ENCODE measurements around the gene PYDC2. TPM values are rescaled to one million over a fixed set of nuclear protein-coding genes. Genes with fewer than 3 reads are reported as not detected.

Gene PYDC2
- total and polyA plus RNA-seq, 2 of the 8 experiments (the other 6 are each of a cell fraction or from before 2014, with no cell fraction given) = not detected

GRCh38 chr3:191412759-191413158 lies 48.2 kb upstream of the PYDC2 start:
- Histone ChIP-seq H4K20me1 (replicated peaks in 1 of 2; ENCODE audit: control insufficient read depth in 1 of 2, insufficient read depth in 2 of 2, low read length in 2 of 2) (no peaks in the 10 kb centered on the region), H4K5ac (ENCODE audit: insufficient read length, low read depth, low read length) (no peak overlapping the region), H3K9me3 (ENCODE audit: insufficient read depth in 2 of 2, low read depth in 1 of 2, low read length in 1 of 2) (peaks cover 17 to 20% of the 10 kb centered on the region in 2 experiments), H2BK20ac (ENCODE audit: low read length) (no peak overlapping the region; the same call in 1 of the 2 replicates), H3K56ac (replicated peaks; ENCODE audit: insufficient read length, low read depth, low read length) (no peak overlapping the region), H3K18ac (ENCODE audit: extremely low read depth, low read length) (no peak overlapping the region), H2BK12ac (ENCODE audit: low read depth, low read length) (no peak overlapping the region), H4K91ac (replicated peaks; ENCODE audit: insufficient read length, low read length) (no peak overlapping the region), H3K27ac (ENCODE audit: low read depth, low read length) (no peak overlapping the region), H2AFZ (ENCODE audit: low read length) (no peak overlapping the region), H3K4me1 (replicated peaks in 1 of 4; ENCODE audit: control insufficient read depth in 3 of 4, insufficient read depth in 4 of 4, low read length in 3 of 4) (no peaks in the 10 kb centered on the region), H3K23me2 (ENCODE audit: low read depth, low read length) (peaks cover 2% of the 10 kb centered on the region; the same call in 1 of the 2 replicates), H3K4me2 (ENCODE audit: insufficient read depth in 1 of 2, low read depth in 2 of 2, low read length in 2 of 2) (no peak overlapping the region), H3K4me3 (ENCODE audit: extremely low read depth in 1 of 4, insufficient read depth in 2 of 4, low read depth in 3 of 4, low read length in 4 of 4) (no peak overlapping the region), H3K79me1 (ENCODE audit: low read depth, low read length) (no peaks in the 10 kb centered on the region), H3K4ac (replicated peaks; ENCODE audit: insufficient read length, low read depth, low read length) (no peak overlapping the region), H3K23ac (ENCODE audit: insufficient read length) (no peak overlapping the region), H3K9ac (replicated peaks in 1 of 4; ENCODE audit: extremely low read depth in 1 of 4, low read depth in 3 of 4, low read length in 3 of 4) (no peak overlapping the region), H2AK5ac (ENCODE audit: low read depth, low read length) (no peak overlapping the region), H3K27me3 (replicated peaks in 1 of 4; ENCODE audit: control insufficient read depth in 3 of 4, extremely low read depth in 1 of 4, insufficient read depth in 3 of 4, low read length in 3 of 4) (no peaks in the 10 kb centered on the region), H3K79me2 (ENCODE audit: control insufficient read depth in 1 of 2, insufficient read depth in 2 of 2, low read length in 2 of 2) (no peaks in the 10 kb centered on the region), H2BK120ac (replicated peaks; ENCODE audit: low read depth, low read length) (no peak overlapping the region), H4K8ac (ENCODE audit: extremely low read depth, insufficient read depth, low read length) (no peak overlapping the region), H2BK5ac (ENCODE audit: low read depth, low read length) (no peak overlapping the region), H3K36me3 (ENCODE audit: control insufficient read depth in 2 of 4, insufficient read depth in 4 of 4, low read length in 3 of 4) (peaks cover 0 to 5% (median 0%) of the 10 kb centered on the region in 4 experiments; a peak in 2 of 8 replicates), H3K14ac (ENCODE audit: insufficient read length) (no peak overlapping the region), H2BK15ac (ENCODE audit: low read length) (no peak overlapping the region)
- ChIA-PET POLR2A (ENCODE audit: partially characterized antibody) (no interaction called here), CTCF (ENCODE audit: partially characterized antibody) (interaction anchor here (1.4 kb wide), 1 partner anchor 168 kb away, joined by 3 read pairs; no protein-coding TSS in a partner anchor)
- 83% methylated on average over 1 of the region's 1 CpG; no CpG with 5 or more reads in 1 of the 2 experiments for WGBS, 2 experiments (ENCODE audit: extremely low coverage in 1 of 2, insufficient coverage in 1 of 2, insufficient read length in 1 of 2, insufficient replicate concordance in 2 of 2, low coverage in 1 of 2, low lambda C conversion rate in 2 of 2, missing lambda C conversion rate in 1 of 2)
- TF ChIP-seq JUN (IDR thresholded peaks at IDR 0.05; ENCODE audit: low read depth, low read length) (no peak), KDM1A (IDR thresholded peaks at IDR 0.05; ENCODE audit: borderline replicate concordance, low read length) (no peak), BRCA1 (IDR thresholded peaks at IDR 0.05; ENCODE audit: low read depth, low read length) (no peak), RBBP5 (IDR thresholded peaks at IDR 0.05; ENCODE audit: borderline replicate concordance, low read depth, low read length) (no peak)
- DNase-seq (ENCODE audit: low read depth in 1 of 2, low spot score in 2 of 2) = no peak
- FAIRE-seq = no peak

Data from H1 (cell line).